C4-2B (cell line): ENCODE results near the gene CAMTA1.

Source experiments
- ZFX ChIP-seq: fragments of 450-650 bp; IDR thresholded peaks from 2 replicates; pipeline ENCODE4 v1.6.1; 2017
- TF ChIP-seq, protein P1 (sequence below): fragments of 450-650 bp; conservative IDR thresholded peaks from 2 replicates; pipeline ENCODE4 v1.5.1; 2017; ENCODE audit warnings: mild to moderate bottlenecking

DNA sequence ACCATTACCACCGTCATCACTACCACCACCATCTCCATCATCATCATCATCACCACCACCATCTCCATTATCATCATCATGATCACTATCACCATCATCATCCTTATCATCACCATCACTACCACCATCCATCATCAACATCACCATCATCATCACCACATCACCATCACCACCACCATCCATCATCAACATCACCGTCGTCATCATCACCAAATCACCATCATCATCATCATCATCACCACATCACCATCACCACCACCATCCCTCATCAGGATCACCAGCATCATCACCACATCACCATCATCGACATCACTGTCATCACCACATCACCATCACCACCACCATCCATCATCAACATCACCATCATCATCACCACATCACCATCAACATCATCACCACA is 782.8 kb downstream of the CAMTA1 start:
- TF ChIP-seq, protein P1, sequence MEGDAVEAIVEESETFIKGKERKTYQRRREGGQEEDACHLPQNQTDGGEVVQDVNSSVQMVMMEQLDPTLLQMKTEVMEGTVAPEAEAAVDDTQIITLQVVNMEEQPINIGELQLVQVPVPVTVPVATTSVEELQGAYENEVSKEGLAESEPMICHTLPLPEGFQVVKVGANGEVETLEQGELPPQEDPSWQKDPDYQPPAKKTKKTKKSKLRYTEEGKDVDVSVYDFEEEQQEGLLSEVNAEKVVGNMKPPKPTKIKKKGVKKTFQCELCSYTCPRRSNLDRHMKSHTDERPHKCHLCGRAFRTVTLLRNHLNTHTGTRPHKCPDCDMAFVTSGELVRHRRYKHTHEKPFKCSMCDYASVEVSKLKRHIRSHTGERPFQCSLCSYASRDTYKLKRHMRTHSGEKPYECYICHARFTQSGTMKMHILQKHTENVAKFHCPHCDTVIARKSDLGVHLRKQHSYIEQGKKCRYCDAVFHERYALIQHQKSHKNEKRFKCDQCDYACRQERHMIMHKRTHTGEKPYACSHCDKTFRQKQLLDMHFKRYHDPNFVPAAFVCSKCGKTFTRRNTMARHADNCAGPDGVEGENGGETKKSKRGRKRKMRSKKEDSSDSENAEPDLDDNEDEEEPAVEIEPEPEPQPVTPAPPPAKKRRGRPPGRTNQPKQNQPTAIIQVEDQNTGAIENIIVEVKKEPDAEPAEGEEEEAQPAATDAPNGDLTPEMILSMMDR, result no peak
- TF ChIP-seq ZFX, result no peak
